HG03432 (cell line): ENCODE measurements around the gene NUDT3.
"Not testable (repeated sequence)": the region's sequence is repeated elsewhere in the genome, so short reads cannot be mapped to it uniquely, and the experiment has no call there.

Source experiments
- ATAC-seq: cut with Tn5 transposase; IDR thresholded peaks from one replicate; pipeline ENCODE4 v1.9.1; 2021; ENCODE audit warnings: mild to moderate bottlenecking, moderate library complexity; ENCODE audit not compliant: unreplicated experiment

NUDT3 gene

DNA sequence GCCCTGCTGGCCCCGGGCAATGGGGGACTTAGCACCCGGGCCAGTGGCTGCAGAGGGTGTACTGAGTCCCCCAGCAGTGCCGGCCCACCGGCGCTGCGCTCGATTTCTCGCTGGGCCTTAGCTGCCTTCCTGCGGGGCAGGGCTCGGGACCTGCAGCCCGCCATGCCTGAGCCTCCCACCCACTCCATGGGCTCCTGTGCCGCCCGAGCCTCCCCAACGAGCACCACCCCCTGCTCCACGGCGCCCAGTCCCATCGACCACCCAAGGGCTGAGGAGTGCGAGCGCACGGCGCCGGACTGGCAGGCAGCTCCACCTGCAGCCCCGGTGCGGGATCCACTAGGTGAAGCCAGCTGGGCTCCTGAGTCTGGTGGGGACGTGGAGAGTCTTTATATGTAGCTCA lies 123.3 kb downstream of the NUDT3 start:
- not testable (repeated sequence) for ATAC-seq

DNA sequence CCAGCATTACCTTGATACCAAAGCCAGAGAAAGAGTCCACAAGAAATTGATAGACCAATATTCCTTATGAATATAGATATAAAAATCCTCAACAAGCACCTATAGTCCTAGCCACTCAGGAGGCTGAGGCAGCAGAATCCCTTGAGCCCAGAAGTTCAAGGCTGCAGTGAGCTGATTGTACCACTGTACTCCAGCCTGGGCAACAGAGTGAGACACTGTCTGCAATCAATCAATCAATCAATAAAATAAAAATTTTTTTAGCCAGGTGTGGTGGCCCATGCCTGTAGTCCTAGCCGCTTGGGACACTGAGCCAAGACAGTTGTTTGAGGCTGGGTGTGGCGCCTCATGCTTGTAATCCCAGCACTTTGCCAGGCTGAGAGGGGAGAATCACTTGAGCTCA lies 124.7 kb downstream of the NUDT3 start:
- ATAC-seq = no peak

GRCh38 chr6:34263484-34263883 lies 129.0 kb downstream of the NUDT3 start:
- ATAC-seq = not testable (repeated sequence)

GRCh38 chr6:34260576-34261267 lies 131.7 kb downstream of the NUDT3 start:
- ATAC-seq = no peak

- no peak for ATAC-seq
These were observed 132.9 kb downstream of the NUDT3 start for GRCh38 chr6:34259529-34260069.

- ATAC-seq = not testable (repeated sequence)
These were observed 140.1 kb downstream of the NUDT3 start for GRCh38 chr6:34252395-34252794.

GRCh38 chr6:34249469-34250261 lies 142.8 kb downstream of the NUDT3 start:
- ATAC-seq = peak; percentile 28

DNA sequence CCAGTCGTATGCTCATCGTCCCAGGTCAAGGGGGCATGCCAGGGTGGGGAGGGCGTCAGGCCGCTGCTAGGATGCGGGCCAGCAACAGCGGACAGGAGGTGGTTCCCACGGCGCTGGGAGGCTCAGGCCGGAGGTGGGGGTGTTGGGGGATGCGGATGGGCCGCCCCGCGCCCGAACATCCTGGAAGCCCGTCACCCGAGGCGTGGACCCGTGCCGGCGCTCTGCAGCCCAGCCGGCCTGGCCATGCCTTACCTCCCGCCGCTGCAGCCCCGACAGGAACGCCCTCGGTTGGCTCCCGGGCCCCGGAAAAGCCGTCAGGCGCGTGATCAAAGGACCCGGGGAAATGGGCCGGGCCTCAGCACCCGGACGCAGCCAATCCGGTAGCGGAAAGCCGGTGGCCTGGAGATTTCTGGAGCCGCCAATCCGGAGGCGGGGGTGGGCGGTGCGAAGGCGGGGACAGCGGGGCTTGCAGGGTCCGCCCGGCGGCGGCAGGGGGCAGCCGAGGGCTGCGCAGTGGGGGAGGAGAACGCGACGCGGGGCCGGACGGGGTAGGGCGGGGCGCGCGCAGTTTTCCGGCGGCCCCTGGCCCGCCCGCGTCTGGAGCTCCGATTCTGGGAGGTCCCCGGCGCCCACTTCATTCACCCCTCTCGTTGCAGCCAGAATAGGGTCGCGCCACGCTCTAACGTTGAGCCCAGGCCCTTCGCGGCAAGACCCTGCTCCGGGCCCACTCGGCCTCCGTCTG lies 143.6 kb downstream of the NUDT3 start, which contains the start of gene SMIM29:
Gene SMIM29, minus strand, starts transcription at position 280 of the 742 bp plus-strand sequence. CDS start 1,215 bp downstream, outside the sequence.
- ATAC-seq = peak; percentile 80

GRCh38 chr6:34248198-34248726 lies 144.2 kb downstream of the NUDT3 start:
- peak; percentile 27 for ATAC-seq

DNA sequence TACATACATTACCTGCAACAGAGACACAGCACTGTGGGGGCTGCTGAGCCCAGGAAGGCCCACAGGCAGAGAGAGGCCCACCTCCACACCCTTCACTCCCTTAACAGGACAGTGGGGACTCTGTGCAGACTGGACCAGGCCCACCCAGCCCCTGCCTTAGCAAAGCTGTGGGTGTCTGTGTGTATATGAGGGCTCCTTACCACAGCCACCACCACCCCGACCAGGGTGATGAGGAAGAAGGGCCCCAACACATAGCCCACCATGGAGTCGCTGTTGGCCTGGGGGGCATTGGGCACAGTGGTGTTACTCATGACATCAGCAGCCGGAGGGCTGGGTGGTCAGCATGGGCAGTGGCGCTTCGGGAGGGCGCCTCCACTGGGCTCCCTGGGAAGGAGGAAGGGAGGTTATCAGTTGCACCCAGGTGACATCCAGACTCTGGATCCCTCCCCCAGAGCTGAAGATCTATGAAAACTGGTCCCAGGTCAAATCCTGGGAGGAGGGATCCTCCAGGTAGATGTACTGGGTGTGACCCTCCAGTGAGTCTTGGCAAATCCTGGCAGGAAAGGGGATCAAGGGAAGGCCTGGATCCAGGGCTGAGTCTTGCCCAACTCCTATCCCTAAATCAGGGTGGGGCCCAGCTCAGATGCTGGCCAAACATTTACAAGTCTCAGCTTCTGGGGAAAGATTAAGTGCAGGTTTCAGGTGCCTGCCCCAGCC lies 144.8 kb downstream of the NUDT3 start:
- no peak for ATAC-seq

GRCh38 chr6:34246563-34247391 lies 145.7 kb downstream of the NUDT3 start:
- ATAC-seq = no peak

- no peak for ATAC-seq
These were observed 146.3 kb downstream of the NUDT3 start for GRCh38 chr6:34246249-34246562.

DNA sequence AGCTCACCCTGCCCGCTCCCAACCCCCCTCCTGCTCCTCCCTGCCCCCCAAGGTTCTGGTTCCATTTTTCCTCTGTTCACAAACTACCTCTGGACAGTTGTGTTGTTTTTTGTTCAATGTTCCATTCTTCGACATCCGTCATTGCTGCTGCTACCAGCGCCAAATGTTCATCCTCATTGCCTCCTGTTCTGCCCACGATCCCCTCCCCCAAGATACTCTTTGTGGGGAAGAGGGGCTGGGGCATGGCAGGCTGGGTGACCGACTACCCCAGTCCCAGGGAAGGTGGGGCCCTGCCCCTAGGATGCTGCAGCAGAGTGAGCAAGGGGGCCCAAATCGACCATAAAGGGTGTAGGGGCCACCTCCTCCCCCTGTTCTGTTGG lies 146.7 kb downstream of the NUDT3 start:
- not testable (repeated sequence) for ATAC-seq

GRCh38 chr6:34245032-34245760 lies 147.3 kb downstream of the NUDT3 start:
- ATAC-seq = not testable (repeated sequence)

DNA sequence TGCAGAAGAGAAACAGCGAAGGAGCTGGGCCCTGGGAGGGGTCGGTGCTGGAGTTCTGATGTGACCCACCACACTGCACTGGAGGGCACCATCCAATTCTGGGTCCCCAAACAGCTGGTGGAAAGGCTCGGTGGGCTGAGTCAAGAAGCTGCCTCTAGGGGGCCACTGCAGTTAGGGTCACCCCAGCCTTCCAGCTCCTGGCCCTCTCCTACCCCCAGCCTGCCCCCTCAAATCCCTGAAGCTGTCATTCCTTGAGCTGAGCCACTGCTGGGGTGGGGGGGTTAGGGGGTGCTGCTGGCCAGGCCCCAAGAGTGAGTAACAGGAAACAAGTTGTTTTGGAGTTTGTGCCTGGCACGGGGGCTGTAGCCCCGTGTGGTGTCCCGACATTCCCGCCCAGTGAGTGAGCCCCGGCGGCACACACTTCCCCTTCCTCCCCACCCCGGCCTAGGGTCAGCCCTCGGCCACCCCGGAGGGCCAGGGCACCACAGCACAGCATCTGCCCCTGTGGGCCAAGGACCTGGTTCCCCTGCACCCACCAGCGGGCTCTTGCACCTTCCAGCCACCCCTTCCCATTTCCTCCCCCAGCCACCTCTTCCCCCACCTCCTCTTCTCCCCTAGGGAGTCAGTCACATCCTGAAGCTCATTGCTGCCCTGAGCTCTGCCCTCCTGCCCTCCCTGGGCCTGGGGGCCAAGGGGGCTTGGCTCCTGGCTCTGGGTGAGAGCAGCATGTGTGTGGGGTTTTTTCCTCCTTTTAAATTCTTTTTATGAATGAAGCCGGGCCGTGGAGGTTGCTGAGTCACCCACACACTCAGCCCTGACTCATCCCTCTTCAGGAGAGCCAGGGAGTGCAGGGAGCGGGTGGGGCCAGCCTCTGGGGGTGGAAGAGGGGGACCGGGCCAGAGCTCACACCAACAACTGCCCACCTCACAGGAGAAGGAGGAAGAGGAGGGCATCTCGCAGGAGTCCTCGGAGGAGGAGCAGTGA lies 148.3 kb downstream of the NUDT3 start:
- ATAC-seq = no peak

- ATAC-seq = no peak
These were observed 149.2 kb downstream of the NUDT3 start for GRCh38 chr6:34243131-34243771.
